Right ventricle myocardium superior (tissue), 1 donor: Measurements from ENCODE around the gene CTNNA2. TPM values are rescaled to one million over a fixed set of nuclear protein-coding genes. Genes with fewer than 3 reads are reported as not detected.

Source experiments
- ATAC-seq: fragments of 200-7000 bp; cut with Tn5 transposase; one replicate; pipeline ENCODE4 v1.9.1; 2020; ENCODE audit warnings: mild to moderate bottlenecking; ENCODE audit not compliant: poor library complexity
- DNase-seq: peaks from one replicate; pipeline ENCODE4 v3.0.0-alpha.2; 2020
- intact Hi-C: fragments of 100-400 bp; cut with DNase I; formaldehyde crosslinking; loops from one replicate; pipeline ENCODE4 v1.11.2; 2022
- microRNA-seq: library from miRNA; unstranded; fragments of <30 nt; microRNA quantifications from one replicate; pipeline ENCODE4 v1.2.0, GENCODE V29; 2020
- total RNA-seq: library from RNA; stranded (reverse); fragmentation: NEBNext Ultra II Directional; extraction: Animal tissue kit (Norgen Biotek cat#: 25700); gene quantifications from one replicate; pipeline ENCODE4 v1.2.1, GENCODE V29; 2021
- donor health status: DM: no; HTN: yes; CAD: no; lungs with severe emphysema.

Gene CTNNA2
- total RNA-seq, 1 donor from 2014 or later, result not detected

GRCh38 chr2:80651435-80651834 is 1138.6 kb downstream of the CTNNA2 start:
- no peak for DNase-seq
- intact Hi-C loops, result no loop called here
- ATAC-seq, result no peak

- ATAC-seq, result no peak
- DNase-seq, result no peak
- intact Hi-C loops, result no loop called here
Observed at GRCh38 chr2:80655265-80655664, 1142.4 kb downstream of the CTNNA2 start.

GRCh38 chr2:80670763-80671162 is 1157.9 kb downstream of the CTNNA2 start:
- no peak for ATAC-seq
- intact Hi-C loops, result no loop called here
- DNase-seq, result no peak

GRCh38 chr2:80687524-80687923 is 1174.7 kb downstream of the CTNNA2 start:
- ATAC-seq (no peak), DNase-seq (no peak)
- intact Hi-C loops, result no loop called here

GRCh38 chr2:80689106-80689505 is 1176.3 kb downstream of the CTNNA2 start:
- intact Hi-C loops, result no loop called here
- ATAC-seq (no peak), DNase-seq (no peak)

Small RNA genes within 50 kb of the gene (microRNA-seq; reads per million reads assigned to microRNA genes)
- gene MIR4264 (not detected), gene MIR8080 (not detected)
